ENCODE results near the gene STX4.

The STX4 gene

DNA sequence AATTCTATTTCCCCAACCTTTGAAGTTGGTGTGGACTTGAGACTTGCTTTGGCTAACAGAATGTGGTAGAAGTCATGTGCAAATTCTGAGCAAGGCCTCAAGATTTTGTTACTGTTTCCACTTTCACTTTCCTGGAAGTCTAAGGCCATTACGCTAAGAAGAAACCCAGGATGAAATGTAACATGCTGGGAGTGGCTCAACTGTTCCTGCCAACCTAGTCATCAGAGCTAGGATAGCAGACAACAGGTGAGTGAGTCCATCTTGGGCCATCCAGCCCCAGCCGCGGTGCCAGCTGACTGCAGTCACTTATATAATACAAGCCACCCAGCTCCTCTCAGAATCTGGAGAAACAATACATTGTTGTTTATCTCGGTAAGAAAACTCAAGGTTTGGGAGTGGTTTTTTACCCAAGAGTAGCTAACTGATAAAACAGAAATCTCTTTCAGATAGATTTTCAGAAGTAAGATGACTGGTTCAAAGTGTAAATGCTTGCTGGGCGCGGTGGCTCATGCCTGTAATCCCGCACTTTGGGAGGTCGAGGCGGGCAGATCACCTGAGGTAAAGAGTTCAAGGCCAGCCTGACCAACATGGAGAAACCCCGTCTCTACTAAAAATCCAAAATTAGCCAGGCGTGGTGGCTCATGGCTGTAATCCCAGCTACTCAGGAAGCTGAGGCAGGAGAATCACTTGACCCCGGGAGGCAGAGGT is 10.7 kb upstream of the STX4 start:
- DNase-seq, result no peak

DNA sequence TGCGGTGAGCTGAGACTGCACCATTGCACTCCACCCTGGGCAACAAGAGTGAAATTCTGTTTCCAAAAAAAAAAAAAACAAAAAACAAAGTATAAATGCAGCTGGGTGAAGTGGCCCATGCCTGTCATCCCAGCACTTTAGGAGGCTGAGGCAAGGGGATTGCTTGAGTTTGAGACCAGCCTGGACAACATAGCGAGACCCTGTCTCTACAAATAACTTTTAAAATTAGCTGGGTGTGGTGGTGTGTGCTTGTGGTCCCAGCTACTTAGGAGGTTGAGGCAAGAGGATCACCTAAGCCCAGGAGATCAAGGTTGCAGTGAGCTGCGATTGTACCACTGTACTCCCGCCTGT is 10.1 kb upstream of the STX4 start:
- DNase-seq, result no peak

- no peak for DNase-seq
Measured at GRCh38 chr16:31023627-31024226, 9.6 kb upstream of the STX4 start.

- DNase-seq, result no peak
Measured at GRCh38 chr16:31025339-31025738, 8.0 kb upstream of the STX4 start.

- DNase-seq, result no peak
Measured at GRCh38 chr16:31029272-31029671, 4.1 kb upstream of the STX4 start.

GRCh38 chr16:31031276-31031675 is 2.1 kb upstream of the STX4 start:
- DNase-seq, result no peak

- peak; percentile 86 for DNase-seq
Measured at GRCh38 chr16:31033709-31034492, 543 bp downstream of the STX4 start.

DNA sequence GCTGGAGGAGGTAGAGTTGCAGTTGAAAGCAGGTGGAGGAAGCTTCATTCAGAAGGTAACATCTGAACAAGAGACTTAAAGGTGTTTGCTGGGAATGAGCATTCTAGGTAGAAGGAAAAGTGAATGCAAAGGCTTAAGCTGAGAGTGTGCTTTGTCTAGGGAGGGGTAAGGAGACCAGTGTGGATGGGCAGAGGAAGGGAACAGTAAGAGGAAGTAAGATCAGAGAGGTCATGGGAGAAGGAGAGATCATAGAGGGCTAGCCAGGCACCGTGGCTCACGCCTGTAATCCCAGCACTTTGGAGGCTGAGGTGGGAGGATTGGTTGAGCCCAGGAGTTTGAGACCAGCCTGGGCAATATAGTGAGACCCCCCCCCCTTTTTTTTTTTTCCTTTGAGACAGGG is 3.3 kb downstream of the STX4 start:
- DNase-seq, result no peak

GRCh38 chr16:31038993-31039392 is 5.6 kb downstream of the STX4 start:
- no peak for DNase-seq

GRCh38 chr16:31042866-31043265 is 9.5 kb downstream of the STX4 start:
- DNase-seq, result no peak

DNA sequence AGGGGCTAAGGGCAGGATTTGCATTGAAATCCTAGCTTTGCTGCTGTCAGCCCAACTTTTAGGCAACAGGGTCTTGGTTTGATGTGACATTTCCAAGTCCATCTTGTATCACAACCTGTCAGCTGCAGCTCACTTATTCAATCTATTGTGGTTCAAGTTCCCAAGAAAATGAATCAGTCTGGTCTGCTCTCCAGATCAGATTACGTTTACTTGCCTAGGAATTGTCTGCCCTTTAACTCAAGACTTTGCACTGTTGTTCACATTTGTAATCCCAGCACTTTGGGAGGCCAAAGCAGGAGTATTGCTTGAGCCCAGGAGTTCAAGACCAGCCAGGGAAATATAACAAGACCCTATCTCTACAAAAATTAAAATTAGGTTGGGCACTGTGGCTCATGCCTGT is 10.0 kb downstream of the STX4 start:
- DNase-seq, result no peak

GRCh38 chr16:31043898-31044481 is 10.6 kb downstream of the STX4 start:
- no peak for DNase-seq

DNA sequence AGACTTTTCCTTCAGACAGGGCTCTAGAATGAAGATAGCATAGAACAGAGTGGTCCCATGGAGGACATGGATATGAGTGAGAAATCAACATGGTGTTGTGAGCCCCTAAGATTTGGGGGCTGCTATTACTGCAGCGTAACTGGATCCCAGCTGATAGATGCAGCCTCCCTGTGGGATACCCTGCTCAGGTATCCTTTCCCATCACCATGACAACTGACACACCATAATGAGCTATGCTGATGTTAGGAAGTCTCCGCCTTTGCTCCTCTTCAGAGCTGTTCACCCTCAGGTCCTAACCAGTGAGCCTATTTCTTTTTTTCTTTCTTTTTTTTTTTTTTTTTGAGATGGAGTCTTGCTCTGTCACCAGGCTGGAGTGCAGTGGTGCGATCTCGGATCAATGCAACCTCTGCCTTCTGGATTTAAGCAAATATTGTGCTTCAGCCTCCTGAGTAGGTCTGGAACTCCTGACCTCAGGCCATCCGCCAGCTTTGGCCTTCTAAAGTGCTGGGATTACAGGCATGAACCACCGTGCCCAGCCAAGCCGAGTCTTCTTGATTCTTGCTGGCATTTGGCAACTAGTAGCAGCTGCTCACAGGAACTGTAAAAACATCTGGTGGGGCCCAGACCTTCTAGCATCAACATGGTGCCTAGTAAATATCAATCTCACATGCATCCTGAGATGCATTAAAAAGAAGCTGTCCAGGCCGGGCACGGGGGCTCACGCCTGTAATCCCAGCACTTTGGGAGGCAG is 17.1 kb downstream of the STX4 start:
- DNase-seq, result no peak

DNA sequence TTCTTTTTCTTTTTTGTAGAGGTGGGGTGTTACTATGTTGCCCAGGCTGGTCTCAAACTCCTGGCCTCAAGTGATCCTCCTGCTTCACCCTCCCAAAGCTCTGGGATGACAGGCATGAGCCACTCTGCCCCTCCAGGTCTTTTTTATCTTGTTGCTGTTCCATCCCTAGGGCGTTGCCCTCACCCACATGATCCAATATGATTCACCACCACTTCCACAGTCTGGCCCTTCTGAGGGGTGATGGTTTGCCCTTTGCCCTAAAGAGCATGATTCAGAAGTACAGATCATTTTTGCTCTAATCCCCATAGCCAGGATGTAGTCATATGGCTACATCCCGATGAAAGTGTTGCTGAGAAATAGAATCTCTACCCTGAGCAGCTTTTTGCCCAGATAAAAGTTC is 18.8 kb downstream of the STX4 start:
- DNase-seq, result peak; percentile 37

- DNase-seq, result no peak
Measured at GRCh38 chr16:31055613-31056012, 22.3 kb downstream of the STX4 start.

- no peak for DNase-seq
Measured at GRCh38 chr16:31061126-31061812, 27.9 kb downstream of the STX4 start.

GRCh38 chr16:31061813-31062440 is 28.6 kb downstream of the STX4 start:
- no peak for DNase-seq

- no peak for DNase-seq
Measured at GRCh38 chr16:31063495-31063842, 30.1 kb downstream of the STX4 start.

- no peak for DNase-seq
Measured at GRCh38 chr16:31063843-31064611, 30.7 kb downstream of the STX4 start.

- no peak for DNase-seq
Measured at GRCh38 chr16:31064882-31065461, 31.6 kb downstream of the STX4 start.

GRCh38 chr16:31067342-31067741 is 34.0 kb downstream of the STX4 start:
- no peak for DNase-seq
